NK-92 treated with Interleukin-12 subunit alpha and Interleukin-12 subunit beta, amount 100 ng/mL, for 24 hours (cell line): ENCODE measurements around the gene BBOX1.
"Not testable (repeated sequence)": the region's sequence is repeated elsewhere in the genome, so short reads cannot be mapped to it uniquely, and the experiment has no call there.

Experiments
- DNase-seq: peaks from one replicate; lab custom pipeline; 2025; lab: John Stamatoyannopoulos, UW

Gene BBOX1

GRCh38 chr11:27124514-27125264, 84.1 kb downstream of the BBOX1 start:
- no peak for DNase-seq

- no peak for DNase-seq
Measured at GRCh38 chr11:27129686-27130085, 89.1 kb downstream of the BBOX1 start.

- no peak for DNase-seq
Measured at GRCh38 chr11:27130806-27131205, 90.2 kb downstream of the BBOX1 start.

DNA sequence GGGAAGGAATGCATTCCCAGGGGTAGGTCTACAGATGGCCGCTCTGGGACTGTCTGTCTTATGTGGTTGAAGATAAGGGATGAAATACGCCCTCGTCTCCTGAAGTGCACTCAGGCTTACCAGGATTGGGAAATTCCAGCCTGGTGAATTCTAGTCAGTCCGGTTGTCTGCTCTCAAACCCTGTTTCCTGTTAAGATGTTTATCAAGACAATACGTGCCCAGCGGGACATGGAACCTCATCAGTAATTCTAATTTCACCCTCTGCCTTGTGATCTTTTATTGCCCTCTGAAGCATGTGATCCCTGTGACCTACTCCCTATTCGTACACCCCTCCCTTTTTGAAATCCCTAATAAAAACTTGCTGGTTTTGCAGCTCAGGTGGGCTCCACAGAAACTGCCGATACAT, 95.3 kb downstream of the BBOX1 start:
- DNase-seq, result not testable (repeated sequence)

- no peak for DNase-seq
Measured at GRCh38 chr11:27138716-27139115, 98.1 kb downstream of the BBOX1 start.

DNA sequence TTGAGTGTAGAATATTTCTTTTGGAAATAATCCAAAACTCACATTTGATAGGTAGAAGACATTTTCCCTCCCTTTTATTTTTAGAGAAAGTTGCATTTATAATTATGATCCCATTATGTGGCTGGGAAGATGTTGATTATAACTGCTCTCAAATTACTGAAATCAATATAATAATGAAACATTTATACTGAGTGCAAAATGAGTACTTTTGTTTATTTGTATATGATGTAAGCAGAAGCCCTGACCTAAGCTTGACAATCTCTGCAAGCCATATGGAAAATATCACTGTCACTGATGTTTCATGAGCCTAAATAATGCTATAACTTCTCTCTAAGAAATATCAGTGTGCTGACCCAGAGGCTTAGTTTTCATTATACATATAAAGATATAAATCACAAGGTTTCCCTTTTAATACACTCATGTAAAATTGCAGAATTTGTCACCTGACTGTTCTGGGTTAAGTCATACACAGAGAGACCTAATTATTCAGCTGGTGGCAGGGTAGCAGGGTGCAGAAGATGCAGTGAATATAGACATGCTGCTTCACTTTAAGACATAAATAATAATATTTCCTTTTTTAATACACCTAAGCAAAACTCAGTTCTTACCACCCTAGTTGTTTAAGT, 99.2 kb downstream of the BBOX1 start:
- DNase-seq, result no peak

- no peak for DNase-seq
Measured at GRCh38 chr11:27141576-27141975, 101.0 kb downstream of the BBOX1 start.

- DNase-seq, result no peak
Measured at GRCh38 chr11:27147916-27148315, 107.3 kb downstream of the BBOX1 start.

GRCh38 chr11:27148506-27148905, 107.9 kb downstream of the BBOX1 start:
- DNase-seq, result no peak

GRCh38 chr11:27150098-27150497, 109.5 kb downstream of the BBOX1 start:
- no peak for DNase-seq

DNA sequence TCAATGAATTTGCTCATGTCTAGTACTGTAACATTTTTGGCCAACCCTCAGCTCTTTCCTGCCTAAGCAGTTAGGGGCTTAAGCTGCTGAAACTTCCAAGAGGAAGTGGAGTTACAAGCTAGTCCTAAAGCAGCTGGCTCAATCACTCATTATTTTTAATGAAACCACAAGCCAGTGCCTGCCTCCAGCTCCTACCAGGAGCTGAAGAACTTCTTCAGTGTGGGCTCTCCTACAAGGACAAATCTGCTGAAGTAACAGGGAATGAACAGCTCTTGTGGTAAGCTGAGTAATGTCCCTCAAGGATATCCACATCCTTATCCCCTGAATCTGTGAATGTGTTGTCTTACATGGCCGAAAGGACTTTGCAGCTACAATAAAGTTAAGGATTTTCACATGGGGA, 112.5 kb downstream of the BBOX1 start:
- DNase-seq, result no peak

DNA sequence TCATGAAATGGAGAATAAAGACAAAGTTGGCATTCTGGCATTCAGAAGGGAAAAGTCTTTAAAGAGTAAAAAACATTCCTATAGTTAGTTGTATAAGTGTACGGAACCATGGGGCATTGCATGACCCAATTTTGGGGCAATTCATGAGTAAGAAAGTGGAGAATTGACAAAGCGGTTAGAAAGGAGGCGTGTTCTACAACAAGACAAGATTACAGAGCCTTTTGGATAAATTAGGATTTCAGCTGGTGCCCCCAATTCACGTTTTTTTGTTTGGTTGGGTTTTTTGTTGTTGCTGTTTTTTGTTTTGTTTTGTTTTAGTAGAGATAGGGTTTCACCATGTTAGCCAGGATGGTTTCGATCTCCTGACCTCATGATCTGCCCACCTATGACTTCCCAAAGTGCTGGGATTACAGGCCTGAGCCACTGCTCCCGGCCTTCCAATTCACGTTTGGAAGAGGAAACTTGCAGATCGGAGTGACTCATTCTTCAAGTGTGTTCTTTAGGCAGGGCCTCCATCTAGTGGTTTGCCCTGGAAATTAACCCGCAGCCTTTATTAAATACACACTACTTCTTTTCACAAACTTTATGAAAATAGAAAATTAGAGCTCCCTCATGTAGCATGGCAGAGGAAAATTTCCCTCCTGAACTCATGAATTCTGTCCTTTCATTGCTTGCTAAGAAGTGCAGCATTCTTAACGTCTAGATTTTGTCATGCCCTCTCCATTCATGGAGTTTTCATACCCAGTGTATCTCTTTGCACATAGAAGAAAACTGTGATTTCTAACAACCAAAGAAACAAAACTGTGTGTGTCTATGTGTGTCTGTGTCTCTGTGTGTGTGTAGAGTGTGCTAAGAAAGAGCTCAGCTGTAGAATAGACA, 118.1 kb downstream of the BBOX1 start:
- DNase-seq, result no peak

DNA sequence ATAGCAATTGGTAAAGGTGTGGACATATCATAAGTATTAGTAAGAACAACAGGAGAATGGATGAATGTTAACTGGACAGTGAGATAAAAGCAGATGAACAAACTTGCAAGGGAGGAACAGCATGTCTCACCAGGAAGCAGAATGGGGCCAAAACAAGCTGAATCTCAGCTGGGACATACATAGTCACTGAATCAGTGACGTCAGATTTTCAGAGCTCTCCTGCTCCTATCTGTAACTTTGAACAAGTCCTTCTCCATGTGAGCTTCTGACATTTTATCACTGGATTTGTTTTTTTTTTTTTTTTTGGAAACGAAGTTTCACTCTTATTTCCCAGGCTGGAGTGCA, 118.7 kb downstream of the BBOX1 start:
- DNase-seq, result no peak

GRCh38 chr11:27161071-27161470, 120.5 kb downstream of the BBOX1 start:
- no peak for DNase-seq

DNA sequence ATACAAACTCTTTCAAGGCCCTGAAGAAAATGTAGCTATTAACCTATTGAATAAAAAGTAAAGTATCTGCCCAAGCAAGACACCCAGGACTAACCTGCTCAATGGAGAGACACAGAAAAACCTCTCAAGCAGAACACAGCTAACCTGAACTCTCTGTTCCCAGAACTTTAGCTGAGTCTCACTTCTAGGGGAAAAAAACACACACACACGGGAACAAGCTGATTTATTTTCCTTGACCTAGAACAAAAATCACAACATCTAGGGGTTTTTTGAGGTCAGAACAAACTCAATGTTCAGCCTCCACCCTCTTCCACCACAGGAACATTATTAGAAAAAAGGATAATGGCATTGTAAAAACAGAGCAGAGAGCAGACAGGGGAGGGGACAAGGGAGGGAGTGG, 121.6 kb downstream of the BBOX1 start:
- no peak for DNase-seq

- no peak for DNase-seq
Measured at GRCh38 chr11:27166130-27166529, 125.5 kb downstream of the BBOX1 start.

- no peak for DNase-seq
Measured at GRCh38 chr11:27171376-27171958, 130.9 kb downstream of the BBOX1 start.

DNA sequence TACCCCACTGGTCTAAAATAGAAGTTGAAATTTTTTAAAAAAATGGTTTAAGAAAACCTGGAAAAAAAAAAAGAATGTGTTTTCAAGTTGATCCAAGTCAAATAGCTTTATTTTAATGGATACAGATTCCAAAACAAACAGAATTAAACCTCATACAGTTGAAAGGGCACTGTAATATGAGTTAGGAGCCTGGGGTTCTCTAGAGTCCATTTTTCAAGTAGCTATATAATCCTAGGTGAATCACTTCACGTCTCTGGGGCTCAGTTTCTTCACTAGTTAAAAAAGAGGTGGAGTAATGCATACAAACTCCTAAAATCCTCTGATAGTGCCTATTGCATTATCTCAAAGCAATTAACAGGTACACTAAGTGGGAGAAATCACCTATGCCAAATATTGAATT, 132.9 kb downstream of the BBOX1 start:
- no peak for DNase-seq

DNA sequence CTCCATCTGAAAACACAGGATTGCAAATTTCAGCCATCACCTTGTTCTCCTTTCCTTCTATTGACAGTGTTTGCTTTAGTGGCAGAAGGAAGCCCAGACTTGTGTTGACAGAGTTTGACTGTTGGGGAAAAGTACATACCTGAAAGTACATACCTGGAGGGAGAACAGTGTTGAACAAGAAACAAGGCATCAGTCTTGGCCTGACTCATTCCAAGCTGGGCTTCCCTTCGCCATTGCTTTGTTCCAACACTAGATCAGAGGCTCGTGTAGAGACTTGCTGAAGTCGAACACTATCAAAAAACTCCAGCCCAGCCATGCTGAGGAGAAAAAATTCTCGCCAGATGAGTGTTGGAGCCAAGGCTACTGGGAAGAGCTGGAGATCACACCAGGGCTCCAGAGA, 133.4 kb downstream of the BBOX1 start:
- DNase-seq, result no peak

DNA sequence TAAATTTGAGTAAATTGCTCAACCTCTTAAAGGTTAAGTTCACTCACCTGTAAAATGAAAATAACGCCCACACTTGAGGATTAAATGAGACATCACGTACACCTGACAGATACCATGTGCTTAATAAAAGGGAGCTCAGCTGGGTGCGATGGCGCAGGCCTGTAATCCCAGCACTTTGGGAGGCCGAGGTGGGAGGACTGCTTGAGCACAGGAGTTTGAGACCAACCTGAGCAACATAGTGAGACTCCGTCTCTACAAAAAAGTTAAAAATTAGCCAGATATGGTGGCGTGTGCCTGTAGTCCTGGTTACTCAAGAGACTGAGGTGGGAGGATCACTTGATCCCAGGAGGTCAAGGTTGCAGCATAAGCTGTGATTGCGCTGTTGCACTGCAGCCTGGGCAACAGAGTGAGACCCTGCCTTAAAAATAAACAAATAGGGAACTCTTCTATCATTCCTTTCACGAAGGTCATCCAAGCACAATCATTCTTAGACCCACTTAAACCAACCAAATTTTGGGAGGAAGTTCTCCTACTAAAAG, 134.1 kb downstream of the BBOX1 start:
- DNase-seq, result no peak

DNA sequence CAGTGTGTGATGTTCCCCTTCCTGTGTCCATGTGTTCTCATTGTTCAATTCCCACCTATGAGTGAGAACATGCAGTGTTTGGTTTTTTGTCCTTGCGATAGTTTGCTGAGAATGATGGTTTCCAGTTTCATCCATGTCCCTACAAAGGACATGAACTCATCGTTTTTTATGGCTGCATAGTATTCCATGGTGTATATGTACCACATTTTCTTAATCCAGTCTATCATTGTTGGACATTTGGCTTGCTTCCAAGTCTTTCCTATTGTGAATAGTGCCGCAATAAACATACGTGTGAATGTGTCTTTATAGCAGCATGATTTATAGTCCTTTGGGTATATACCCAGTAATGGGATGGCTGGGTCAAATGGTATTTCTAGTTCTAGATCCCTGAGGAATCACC, 134.9 kb downstream of the BBOX1 start:
- not testable (repeated sequence) for DNase-seq
